ENCODE measurements around the gene ASAH2. TPM values are rescaled to one million over a fixed set of nuclear protein-coding genes. Genes with fewer than 3 reads are reported as not detected.

Gene ASAH2
- total RNA-seq, 1 donor from 2014 or later: 1.7 TPM

GRCh38 chr10:50219200-50219599 lies 32.1 kb downstream of the ASAH2 start:
- no peaks in the 10 kb centered on the region for H3K36me3 Mint-ChIP-seq (ENCODE audit: low read depth)
- intact Hi-C loops (cut with micrococcal nuclease): no loop called here
- no peaks in the 10 kb centered on the region for H3K4me1 Mint-ChIP-seq (ENCODE audit: low read depth)
- H3K27ac Mint-ChIP-seq: no peak overlapping the region
- peaks cover 4% of the 10 kb centered on the region for H3K9me3 Mint-ChIP-seq
- H3K27me3 Mint-ChIP-seq (ENCODE audit: low read depth): peaks cover 21% of the 10 kb centered on the region
- no peak overlapping the region for H3K4me3 Mint-ChIP-seq (ENCODE audit: low read depth)
- no peak for DNase-seq (ENCODE audit: low spot score)

DNA sequence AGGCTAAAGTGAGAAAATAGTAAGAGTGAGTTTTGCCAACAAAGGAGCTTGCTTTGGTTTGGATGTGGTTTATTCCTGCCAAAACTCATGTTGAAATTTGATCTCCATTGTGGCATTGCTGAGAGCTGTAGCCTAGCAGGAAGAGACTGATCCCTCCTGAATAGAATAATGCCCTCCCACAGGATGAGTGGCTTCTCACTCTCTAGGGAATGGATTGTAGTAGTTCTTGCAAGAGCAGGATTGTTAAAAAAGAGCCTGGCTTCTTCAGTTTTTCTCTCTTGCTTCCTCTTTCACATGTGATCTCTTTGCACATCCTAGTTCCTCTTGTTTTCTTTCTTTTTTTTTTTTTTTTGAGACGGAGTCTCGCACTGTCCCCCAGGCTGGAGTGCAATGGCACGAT lies 34.4 kb downstream of the ASAH2 start:
- Mint-ChIP-seq H3K9me3 (peaks cover 4% of the 10 kb centered on the region), H3K36me3 (ENCODE audit: low read depth) (no peaks in the 10 kb centered on the region)
- intact Hi-C loops (cut with micrococcal nuclease): no loop called here

GRCh38 chr10:50216418-50216817 lies 34.9 kb downstream of the ASAH2 start:
- Mint-ChIP-seq H3K9me3 (peaks cover 4% of the 10 kb centered on the region), H3K27ac (no peak overlapping the region), H3K4me1 (ENCODE audit: low read depth) (no peaks in the 10 kb centered on the region), H3K36me3 (ENCODE audit: low read depth) (no peaks in the 10 kb centered on the region), H3K4me3 (ENCODE audit: low read depth) (no peak overlapping the region), H3K27me3 (ENCODE audit: low read depth) (peaks cover 18% of the 10 kb centered on the region)
- DNase-seq (ENCODE audit: low spot score): no peak
- intact Hi-C loops (cut with micrococcal nuclease): no loop called here

More for the DNA sequence above, 34.4 kb downstream of the ASAH2 start:
- Mint-ChIP-seq H3K4me1 (ENCODE audit: low read depth) (no peaks in the 10 kb centered on the region), H3K27me3 (ENCODE audit: low read depth) (peaks cover 21% of the 10 kb centered on the region), H3K4me3 (ENCODE audit: low read depth) (no peak overlapping the region), H3K27ac (no peak overlapping the region)
- no peak for DNase-seq (ENCODE audit: low spot score)

DNA sequence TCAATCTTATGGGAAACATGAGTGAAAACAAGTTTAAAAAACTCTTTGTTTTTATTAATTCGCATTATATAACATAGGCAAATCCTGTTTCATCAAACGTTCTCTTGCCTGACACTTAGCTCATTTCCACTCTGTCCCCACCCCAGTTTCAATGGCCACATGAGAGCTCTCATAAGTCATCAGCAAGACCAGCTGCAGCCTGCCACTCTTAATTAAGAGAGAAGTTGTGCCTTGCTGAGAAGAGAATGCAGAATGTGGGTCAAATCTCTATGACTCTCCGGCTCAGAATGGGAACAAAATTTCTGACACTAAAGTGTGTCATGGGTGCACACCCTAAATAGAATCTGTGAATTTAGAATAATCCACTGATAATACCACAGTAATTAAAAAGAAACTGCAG lies 39.6 kb downstream of the ASAH2 start:
- Mint-ChIP-seq H3K4me1 (ENCODE audit: low read depth) (no peaks in the 10 kb centered on the region), H3K36me3 (ENCODE audit: low read depth) (no peaks in the 10 kb centered on the region), H3K9me3 (peaks cover 4% of the 10 kb centered on the region), H3K27me3 (ENCODE audit: low read depth) (peaks cover 24% of the 10 kb centered on the region), H3K4me3 (ENCODE audit: low read depth) (no peak overlapping the region), H3K27ac (no peak overlapping the region)
- DNase-seq (ENCODE audit: low spot score): no peak
- intact Hi-C loops (cut with micrococcal nuclease): no loop called here

DNA sequence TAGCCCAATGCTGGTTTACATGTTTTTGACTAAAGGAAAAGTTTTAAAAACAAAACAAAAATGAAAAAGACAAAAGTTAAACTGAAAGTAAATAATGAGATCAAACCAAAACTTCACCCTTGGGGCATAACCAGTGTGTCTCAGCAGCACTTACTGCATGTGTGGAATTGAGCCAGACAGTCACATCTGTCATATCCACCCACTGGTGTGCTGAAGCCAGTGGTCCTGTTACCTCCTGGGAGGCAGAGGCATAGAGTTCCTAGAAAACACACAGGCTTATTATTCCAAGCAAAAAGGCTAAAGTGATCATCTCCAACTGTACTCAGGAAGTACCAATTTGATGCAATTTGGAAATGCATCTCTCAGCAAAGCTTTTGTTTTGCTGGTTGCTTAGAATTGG lies 40.4 kb downstream of the ASAH2 start:
- Mint-ChIP-seq H3K27me3 (ENCODE audit: low read depth) (peaks cover 26% of the 10 kb centered on the region), H3K4me1 (ENCODE audit: low read depth) (no peaks in the 10 kb centered on the region), H3K36me3 (ENCODE audit: low read depth) (no peaks in the 10 kb centered on the region), H3K27ac (no peak overlapping the region), H3K4me3 (ENCODE audit: low read depth) (no peak overlapping the region), H3K9me3 (peaks cover 4% of the 10 kb centered on the region)
- DNase-seq (ENCODE audit: low spot score): no peak
- intact Hi-C loops (cut with micrococcal nuclease): no loop called here

Other genes with a start within 250 kb of the ASAH2 start
- gene WASHC2A, start 183.6 kb downstream of the ASAH2 start, total RNA-seq: 23.2 and 25.0 TPM in 2 replicates

Measured in activated T-helper 2 cell treated with anti-CD3 and anti-CD28 coated beads, Interferon-gamma antibody, Interleukin-2, Interleukin-4, amounts not matched to agents 10 μg/mL and 5 μg/mL and 100 μg/mL, durations not matched to agents 14 hours and 24 hours and 36 hours (primary cell).